ENCODE measurements around the gene PLA2G3. TPM values are rescaled to one million over a fixed set of nuclear protein-coding genes. Genes with fewer than 3 reads are reported as not detected.

The PLA2G3 gene
- polyA plus RNA-seq, 10 donors = not detected

GRCh38 chr22:31148953-31149627 is 8.8 kb upstream of the PLA2G3 start:
- DNase-seq = peak; percentile 49 to 69 (median 56)

- DNase-seq = no peak
Observed at GRCh38 chr22:31148488-31148887, 8.2 kb upstream of the PLA2G3 start.

GRCh38 chr22:31144223-31144622 is 3.9 kb upstream of the PLA2G3 start:
- DNase-seq = no peak

- DNase-seq = no peak
Observed at GRCh38 chr22:31143537-31143936, 3.2 kb upstream of the PLA2G3 start.

GRCh38 chr22:31143038-31143437 is 2.7 kb upstream of the PLA2G3 start:
- no peak for DNase-seq

- no peak for DNase-seq
Observed at GRCh38 chr22:31142285-31142684, 2.0 kb upstream of the PLA2G3 start.

- no peak for DNase-seq
Observed at GRCh38 chr22:31141551-31141950, 1.2 kb upstream of the PLA2G3 start.

GRCh38 chr22:31140746-31141145 is 438 bp upstream of the PLA2G3 start:
- DNase-seq = no peak

GRCh38 chr22:31139066-31139465 is 1.2 kb downstream of the PLA2G3 start:
- no peak for DNase-seq

- DNase-seq = no peak
Observed at GRCh38 chr22:31138126-31138525, 2.2 kb downstream of the PLA2G3 start.

- no peak for DNase-seq
Observed at GRCh38 chr22:31137721-31138120, 2.6 kb downstream of the PLA2G3 start.

GRCh38 chr22:31136711-31137110 is 3.6 kb downstream of the PLA2G3 start:
- no peak for DNase-seq

- no peak for DNase-seq
Observed at GRCh38 chr22:31136155-31136554, 4.2 kb downstream of the PLA2G3 start.

GRCh38 chr22:31135706-31136105 is 4.6 kb downstream of the PLA2G3 start:
- DNase-seq = no peak

- no peak for DNase-seq
Observed at GRCh38 chr22:31134688-31135087, 5.6 kb downstream of the PLA2G3 start.

- no peak for DNase-seq
Observed at GRCh38 chr22:31133911-31134310, 6.4 kb downstream of the PLA2G3 start.

GRCh38 chr22:31130873-31131272 is 9.4 kb downstream of the PLA2G3 start:
- DNase-seq = no peak

- no peak for DNase-seq
Observed at GRCh38 chr22:31128156-31128555, 12.2 kb downstream of the PLA2G3 start.

GRCh38 chr22:31127181-31127772 is 13.0 kb downstream of the PLA2G3 start:
- DNase-seq = no peak

- DNase-seq = no peak
Observed at GRCh38 chr22:31126869-31127175, 13.5 kb downstream of the PLA2G3 start.

GRCh38 chr22:31126128-31126868 is 14.0 kb downstream of the PLA2G3 start:
- no peak for DNase-seq

- no peak for DNase-seq
Observed at GRCh38 chr22:31125521-31126117, 14.7 kb downstream of the PLA2G3 start.
